NK-92 treated with Interleukin-12 subunit alpha and Interleukin-12 subunit beta, amount 100 ng/mL, for 24 hours (cell line): ENCODE measurements around the gene ICA1L.
A peak's percentile ranks its signal among the peaks of the same experiment; 100 is the strongest.
"Not testable (repeated sequence)": the region's sequence is repeated elsewhere in the genome, so short reads cannot be mapped to it uniquely, and the experiment has no call there.

Experiments used
- DNase-seq: peaks from one replicate; lab custom pipeline; 2025; lab: John Stamatoyannopoulos, UW

Gene ICA1L

DNA sequence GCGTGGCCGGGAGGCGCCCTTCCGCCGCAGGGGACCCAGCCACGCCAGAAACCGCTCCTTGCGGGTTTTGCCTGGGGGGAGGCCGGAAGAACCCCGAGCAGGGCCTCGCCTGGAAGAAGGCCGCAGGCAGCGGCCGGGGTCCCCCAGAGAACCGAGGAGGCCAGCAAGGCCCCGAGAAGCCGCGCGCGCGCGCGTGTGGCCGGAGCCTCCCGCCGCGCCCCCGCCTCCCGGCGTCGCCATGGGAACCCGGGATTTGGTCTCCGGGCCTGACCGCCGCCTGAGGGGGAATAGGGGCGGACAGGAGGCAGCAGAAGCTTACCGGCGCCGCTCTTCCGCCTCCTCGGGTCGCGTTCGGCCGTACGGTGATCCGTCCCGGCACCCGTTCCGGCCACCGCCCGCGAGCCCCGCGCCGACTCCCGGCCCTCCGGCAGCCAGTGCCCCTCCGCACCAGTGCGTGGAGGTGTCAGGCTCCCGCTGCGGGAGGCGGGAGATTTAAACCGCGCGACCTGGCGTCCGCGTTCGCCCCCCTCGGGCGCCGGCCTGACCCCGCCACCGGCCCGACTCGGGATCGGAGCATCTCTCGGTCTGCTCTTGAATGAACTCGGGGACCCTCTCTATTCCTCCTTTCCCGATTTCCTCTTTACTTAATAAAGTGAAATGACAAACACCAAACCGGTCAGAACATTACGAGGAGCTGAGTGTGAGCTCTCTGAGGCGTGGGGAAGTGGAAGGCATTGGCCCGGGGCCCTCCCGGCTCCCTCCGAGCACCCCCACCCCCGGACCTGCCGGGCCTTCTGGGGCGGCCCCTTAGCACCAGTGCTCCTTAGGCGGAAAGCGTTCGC lies at the start of gene ICA1L:
TSS of gene ICA1L (minus strand) at position 467 of the 842 bp plus-strand sequence. CDS start 42,757 bp downstream, outside the sequence.
- DNase-seq, result peak; percentile 54

DNA sequence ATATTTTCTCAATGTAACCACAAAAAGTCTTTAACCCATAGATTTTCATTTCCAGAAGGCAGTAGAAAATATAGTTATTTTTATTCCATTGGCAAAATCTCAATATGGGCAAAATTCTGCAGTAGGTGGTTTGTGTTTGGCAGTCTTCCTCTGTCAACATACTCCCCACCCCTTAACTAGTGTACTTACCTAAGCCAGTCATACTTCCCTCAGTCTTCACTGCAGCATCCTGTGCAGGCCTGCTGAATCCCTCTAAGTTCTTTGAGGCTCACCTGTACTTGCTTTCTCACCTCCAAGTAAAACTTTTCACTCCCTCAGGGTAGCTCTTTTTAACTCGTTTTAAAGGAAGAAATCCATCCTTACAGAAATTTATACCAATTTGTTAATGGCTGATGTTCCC lies 47.3 kb upstream of the ICA1L start:
- no peak for DNase-seq

GRCh38 chr2:202912342-202913201 lies 41.0 kb upstream of the ICA1L start:
- DNase-seq, result not testable (repeated sequence)

DNA sequence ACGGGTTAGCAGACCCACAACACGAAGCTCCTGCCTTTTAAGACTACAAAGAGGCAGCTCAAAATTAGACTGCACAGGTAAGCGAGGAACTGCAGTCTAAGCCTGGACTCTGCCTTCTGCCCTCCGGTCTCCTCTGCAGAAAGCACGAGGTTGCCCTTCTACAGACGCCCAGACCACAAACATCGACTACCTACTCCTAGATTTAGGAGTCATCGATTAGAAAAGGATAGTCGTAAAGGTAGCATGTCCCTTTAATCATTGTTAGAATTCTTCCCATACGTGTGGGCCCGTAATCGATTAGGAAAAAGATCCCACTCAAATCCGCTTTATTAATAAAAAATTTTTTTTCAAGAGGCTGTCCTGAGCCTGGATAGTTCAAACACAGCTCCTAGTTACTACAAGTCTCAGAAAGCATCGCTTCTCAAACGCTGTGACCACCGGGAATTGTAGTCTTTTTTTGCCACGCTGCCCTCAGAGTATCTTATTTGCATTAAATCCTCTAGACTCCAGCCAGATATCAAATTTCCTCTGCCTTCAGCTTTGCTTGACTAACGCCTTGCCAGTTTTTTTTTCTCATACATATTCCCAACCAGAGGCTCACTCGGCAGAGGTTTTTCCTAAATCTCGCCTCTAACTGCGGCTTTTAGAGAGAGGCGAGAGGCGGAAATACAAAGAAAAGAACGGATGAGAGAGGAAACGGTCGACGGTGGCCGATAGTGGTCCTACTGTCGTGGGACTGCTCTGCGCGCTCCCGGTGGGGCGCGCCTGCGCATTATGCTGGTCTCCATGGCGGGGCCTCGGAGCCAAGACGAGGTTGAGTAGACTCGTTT lies 40.2 kb upstream of the ICA1L start, which contains the start of the genes CARF and WDR12:
TSS of gene CARF (plus strand) at position 764 of the 830 bp plus-strand sequence. CDS start 29,628 bp downstream, outside the sequence.
TSS of gene WDR12 (minus strand) at position 162 of the 830 bp plus-strand sequence. CDS start 197 bp downstream, outside the sequence.
- peak; percentile 80 for DNase-seq

DNA sequence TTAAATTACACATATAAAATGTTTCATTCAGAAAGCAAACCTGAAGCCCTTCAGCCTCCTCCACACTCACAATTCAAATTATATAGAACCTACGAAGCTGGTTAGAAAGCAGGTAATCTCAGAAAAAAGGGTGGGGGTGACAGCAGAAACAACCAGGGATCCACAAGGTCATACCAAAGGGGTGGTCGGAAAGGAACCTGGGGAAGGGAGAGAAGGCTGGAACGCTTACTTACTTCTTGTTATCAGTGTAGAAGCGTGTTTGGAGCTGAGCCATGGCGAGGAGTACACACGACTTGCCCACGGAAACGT lies 39.6 kb upstream of the ICA1L start:
- DNase-seq, result no peak

GRCh38 chr2:202910698-202911097 lies 39.1 kb upstream of the ICA1L start:
- DNase-seq, result no peak

- not testable (repeated sequence) for DNase-seq
Observed at GRCh38 chr2:202910250-202910649, 38.7 kb upstream of the ICA1L start.

DNA sequence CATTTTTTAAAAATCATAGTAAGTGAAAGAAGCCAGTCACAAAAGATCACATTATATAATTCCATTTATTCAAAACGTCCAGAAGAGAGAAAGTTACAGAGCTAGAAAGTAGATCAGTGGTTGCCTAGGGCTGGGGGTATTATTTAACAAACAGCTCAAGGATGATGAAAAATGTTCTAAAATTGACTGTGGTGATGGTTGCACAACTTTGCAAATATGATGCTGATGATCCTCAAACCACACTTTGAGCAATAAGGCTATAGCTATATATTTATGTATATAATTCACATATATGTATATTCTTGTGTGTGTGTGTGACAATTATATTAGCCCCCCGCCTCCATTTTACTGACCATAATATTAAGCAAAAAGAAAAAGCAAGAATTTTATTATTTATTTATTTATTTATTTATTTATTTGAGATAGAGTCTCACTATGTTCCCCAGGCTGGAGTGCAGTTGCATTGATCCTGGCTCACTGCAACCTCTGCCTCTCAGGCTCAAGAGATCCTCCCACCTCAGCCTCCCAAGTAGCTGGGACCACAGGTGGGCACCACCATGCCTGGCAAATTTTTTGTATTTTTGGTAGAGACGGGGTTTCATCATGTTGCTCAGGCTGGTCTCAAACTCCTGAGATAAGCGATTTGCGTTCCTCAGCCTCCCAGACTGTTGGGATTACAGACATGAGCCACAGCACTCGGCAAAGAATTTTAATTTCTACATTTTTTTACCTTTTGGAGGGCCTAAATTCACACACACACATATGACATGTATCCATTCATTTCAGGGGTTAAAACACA lies 38.0 kb upstream of the ICA1L start:
- DNase-seq, result no peak

DNA sequence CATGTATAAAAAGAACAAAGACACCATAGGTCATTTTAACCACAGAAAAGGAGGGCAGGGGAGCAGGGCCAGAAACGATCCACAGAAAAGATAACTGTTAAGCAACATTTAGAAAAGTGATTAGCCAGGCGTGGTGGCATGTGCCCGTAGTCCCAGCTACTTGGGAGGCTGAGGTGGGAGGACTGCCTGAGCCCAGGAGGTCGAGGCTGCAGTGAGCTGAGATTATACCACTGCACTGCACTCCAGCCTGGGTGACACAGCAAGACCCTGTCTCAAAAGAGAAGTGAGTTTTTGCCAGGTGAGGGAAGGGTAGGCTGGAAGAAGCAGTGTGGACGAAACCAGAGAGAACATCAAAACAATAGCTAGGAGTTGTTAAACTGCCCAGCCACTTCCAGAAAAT lies 36.6 kb upstream of the ICA1L start:
- DNase-seq, result no peak

DNA sequence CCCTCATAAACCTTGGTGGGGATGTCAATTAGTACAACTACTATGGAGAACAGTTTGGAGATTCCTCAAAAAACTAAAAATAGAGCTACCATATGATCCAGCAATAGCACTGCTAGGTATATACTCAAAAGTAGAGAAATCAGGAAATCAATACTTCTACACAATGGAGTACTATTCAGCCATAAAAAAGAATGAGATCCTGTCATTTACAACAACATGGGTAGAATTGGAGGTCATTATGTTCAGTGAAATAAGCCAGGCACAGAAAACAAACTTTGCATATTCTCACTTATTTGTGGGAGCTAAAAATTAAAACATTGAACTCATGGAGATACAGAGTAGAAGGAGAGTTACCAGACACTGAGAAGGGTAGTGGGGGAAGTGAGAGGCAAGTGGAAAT lies 33.9 kb upstream of the ICA1L start:
- not testable (repeated sequence) for DNase-seq

DNA sequence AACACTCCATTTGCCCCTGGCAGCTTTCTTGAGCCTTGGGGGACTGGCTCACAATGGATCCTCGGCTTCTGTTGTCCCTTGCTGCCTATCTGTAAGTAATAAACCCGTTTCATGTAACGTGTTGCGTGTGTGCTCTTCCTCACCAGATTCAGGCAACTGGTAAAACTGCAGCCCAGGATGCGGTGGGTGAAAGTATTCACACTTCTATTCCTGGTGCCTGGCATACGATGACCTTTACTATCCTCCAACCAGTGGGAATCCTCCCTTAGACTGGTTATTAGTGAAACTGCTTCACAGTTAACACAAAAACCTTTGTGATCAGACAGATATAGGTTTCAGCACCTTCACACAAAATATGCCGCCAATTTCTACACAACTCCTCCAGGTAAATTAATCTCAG lies 13.6 kb upstream of the ICA1L start:
- no peak for DNase-seq

DNA sequence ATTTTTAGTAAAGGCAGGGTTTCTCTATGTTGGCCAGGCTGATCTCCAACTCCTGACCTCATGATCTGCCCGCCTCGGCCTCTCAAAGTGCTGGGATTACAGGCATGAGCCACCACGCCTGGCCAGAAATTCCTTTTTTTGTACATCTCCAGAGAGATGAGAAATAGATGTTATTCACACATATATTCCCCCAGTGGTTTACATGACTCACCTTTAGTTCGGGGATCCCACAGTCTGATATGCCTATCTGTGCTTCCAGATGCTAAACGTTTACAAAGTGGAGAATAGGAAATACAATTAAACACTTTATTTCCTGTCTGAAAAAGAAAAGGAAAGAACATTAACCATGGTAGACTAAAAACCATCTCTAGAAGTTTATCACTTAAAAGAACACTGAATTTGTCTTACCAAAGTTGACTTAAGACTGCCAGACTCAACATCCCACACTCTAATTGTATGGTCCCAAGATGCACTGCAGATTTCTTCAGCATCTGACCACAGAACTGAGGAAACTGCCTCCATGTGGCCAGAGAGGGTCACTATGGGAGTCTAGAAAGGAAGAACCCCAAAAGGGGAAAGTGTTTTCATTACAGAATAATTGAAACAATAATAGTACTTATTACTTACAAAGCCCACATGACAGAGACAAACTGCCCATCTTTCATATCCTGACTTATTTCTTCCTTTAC lies 12.6 kb upstream of the ICA1L start:
- no peak for DNase-seq

DNA sequence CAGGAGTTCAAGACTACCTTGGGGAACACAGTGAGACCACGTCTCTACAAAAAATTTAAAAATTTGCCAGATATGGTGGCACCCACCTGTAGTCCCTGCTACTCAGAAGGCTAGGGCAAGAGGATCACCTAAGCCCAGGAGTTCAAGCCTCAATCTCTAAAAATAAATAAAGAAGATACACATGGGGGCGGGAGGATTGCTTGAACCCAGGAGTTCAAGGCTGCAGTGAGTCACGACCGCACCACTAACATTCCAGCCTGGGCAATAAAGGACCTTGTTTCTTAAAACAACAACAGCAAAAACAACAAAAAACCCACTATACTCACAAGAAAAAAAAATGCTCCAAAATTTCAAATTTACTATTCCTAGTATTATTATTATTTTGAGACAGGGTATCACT lies 10.0 kb upstream of the ICA1L start:
- no peak for DNase-seq

DNA sequence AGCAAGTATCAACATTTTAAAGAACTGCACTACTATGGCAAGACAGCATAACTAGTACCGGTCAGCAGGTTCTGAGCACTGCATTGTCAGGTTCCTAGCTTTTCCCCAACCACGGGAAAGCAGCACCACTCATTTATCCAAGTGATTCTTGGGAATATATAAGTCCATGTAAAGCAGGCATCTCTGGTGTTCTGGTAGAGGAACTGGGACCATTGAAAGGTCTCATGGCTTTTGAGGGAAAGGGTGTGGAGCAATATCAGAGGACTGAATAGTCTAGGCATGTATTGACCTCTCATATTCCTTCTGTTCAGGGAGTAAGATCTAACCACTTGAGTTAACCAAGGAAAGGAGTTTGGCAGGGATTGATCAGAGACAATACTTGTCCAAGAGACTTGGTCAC lies 6.1 kb upstream of the ICA1L start:
- no peak for DNase-seq

DNA sequence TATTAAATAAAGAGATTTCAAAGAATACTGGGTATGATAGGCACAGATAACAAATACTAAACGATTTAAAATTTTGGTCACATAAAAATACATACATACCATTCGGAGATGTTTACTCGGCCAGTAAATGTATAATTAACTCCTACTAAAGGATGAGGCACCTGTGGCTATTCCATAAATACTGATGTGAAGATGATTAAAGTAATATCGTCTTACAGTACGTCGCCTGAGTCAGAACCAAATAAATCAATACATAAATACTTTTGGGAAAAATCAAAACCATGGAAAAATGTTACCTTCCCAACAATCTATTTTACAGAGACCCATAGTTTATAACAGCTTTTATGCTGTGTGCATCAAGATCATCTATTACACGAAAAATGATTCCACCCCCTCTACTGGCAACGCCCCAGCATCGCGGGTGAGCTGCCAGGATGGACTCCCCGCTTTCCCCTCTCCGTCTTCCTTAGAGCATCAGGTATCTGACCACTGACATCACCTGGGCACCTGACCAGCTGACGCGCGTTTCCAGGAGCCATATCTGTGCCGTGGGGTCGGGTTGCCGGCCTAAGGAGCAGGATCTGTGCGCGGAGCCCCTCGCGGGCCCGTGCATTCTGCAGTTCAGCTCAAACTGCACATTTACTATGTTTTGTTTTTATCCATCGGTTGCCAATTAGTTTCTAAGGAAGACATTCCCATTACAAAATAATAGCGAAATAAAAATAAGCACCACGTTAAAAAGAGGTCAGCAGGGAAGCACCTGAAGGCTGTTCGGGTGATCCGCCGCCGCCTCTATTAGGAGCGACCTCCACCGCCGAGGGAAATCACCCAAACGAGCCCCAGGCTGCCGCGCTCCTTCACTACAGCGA lies 901 bp downstream of the ICA1L start:
- DNase-seq, result peak; percentile 38

DNA sequence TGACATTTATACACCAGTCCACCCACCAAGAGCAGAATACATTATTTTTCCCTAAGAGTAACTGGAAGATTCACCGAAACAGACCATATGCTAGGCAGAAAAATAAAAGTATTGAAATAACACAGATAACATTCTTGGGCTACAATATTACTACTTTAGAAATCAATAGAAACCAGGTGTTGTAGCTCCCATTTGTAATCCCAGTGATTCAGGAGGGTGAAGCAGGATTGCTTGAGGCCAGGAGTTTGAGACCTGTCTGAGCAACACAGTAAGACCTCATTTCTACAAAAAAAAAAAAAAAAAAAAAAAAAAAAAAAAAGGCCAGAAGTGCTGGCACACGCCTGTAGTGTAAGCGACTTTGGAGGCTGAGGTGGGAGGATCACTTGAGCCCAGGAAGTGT lies 9.6 kb downstream of the ICA1L start:
- DNase-seq, result no peak

GRCh38 chr2:202858601-202859000 lies 13.0 kb downstream of the ICA1L start:
- DNase-seq, result no peak

DNA sequence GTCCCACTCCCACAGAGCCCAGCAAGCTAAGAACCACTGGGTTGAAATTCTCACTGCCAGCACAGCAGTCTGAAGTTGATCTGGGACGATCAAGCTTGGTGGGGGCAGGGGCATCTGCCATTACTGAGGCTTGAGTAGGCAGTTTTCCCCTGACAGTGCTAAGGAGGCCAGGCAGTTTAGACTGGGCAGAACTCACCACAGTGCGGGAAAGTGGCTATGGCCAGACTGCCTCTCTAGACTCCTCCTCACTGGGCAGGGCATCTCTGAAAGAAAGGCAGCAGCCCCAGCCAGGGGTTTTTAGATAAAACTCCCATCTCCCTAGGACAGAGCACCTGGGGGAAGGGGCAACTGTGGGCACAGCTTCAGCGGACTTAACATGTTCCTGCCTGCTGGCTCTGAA lies 22.2 kb downstream of the ICA1L start:
- DNase-seq, result not testable (repeated sequence)

GRCh38 chr2:202848813-202849212 lies 22.8 kb downstream of the ICA1L start:
- DNase-seq, result no peak
